GM19023 (cell line): ENCODE data around the gene APOBEC3H.

Source experiments
- ATAC-seq: cut with Tn5 transposase; IDR thresholded peaks from one replicate; pipeline ENCODE4 v1.9.1; 2021; ENCODE audit warnings: mild to moderate bottlenecking, moderate library complexity; ENCODE audit not compliant: unreplicated experiment

Gene APOBEC3H

GRCh38 chr22:39133871-39134270, 36.8 kb downstream of the APOBEC3H start:
- no peak for ATAC-seq

GRCh38 chr22:39134366-39135091, 37.5 kb downstream of the APOBEC3H start:
- ATAC-seq: no peak

- ATAC-seq: no peak
Measured at GRCh38 chr22:39135092-39135896, 38.2 kb downstream of the APOBEC3H start.

- no peak for ATAC-seq
Measured at GRCh38 chr22:39136317-39136716, 39.3 kb downstream of the APOBEC3H start.

- ATAC-seq: no peak
Measured at GRCh38 chr22:39138357-39138997, 41.4 kb downstream of the APOBEC3H start.

- ATAC-seq: no peak
Measured at GRCh38 chr22:39139933-39140332, 42.9 kb downstream of the APOBEC3H start.

- ATAC-seq: no peak
Measured at GRCh38 chr22:39142088-39142680, 45.1 kb downstream of the APOBEC3H start.

- ATAC-seq: no peak
Measured at GRCh38 chr22:39144101-39144767, 47.2 kb downstream of the APOBEC3H start.

GRCh38 chr22:39146256-39147101, 49.4 kb downstream of the APOBEC3H start:
- no peak for ATAC-seq

GRCh38 chr22:39147335-39148025, 50.4 kb downstream of the APOBEC3H start:
- no peak for ATAC-seq

GRCh38 chr22:39148026-39148726, 51.1 kb downstream of the APOBEC3H start:
- no peak for ATAC-seq

GRCh38 chr22:39148727-39149535, 51.9 kb downstream of the APOBEC3H start:
- ATAC-seq: no peak

- no peak for ATAC-seq
Measured at GRCh38 chr22:39149915-39150847, 53.1 kb downstream of the APOBEC3H start.

- no peak for ATAC-seq
Measured at GRCh38 chr22:39150848-39151215, 53.8 kb downstream of the APOBEC3H start.

GRCh38 chr22:39151329-39151975, 54.4 kb downstream of the APOBEC3H start:
- ATAC-seq: no peak

GRCh38 chr22:39152024-39152510, 55.0 kb downstream of the APOBEC3H start:
- no peak for ATAC-seq
